Putamen (tissue), 1 donor: ENCODE data around the gene LIN7A.

ENCODE experiments used
- DNase-seq: peaks from one replicate; pipeline ENCODE4 v3.0.0-alpha.2; 2016; ENCODE audit warnings: low spot score

Gene LIN7A

DNA sequence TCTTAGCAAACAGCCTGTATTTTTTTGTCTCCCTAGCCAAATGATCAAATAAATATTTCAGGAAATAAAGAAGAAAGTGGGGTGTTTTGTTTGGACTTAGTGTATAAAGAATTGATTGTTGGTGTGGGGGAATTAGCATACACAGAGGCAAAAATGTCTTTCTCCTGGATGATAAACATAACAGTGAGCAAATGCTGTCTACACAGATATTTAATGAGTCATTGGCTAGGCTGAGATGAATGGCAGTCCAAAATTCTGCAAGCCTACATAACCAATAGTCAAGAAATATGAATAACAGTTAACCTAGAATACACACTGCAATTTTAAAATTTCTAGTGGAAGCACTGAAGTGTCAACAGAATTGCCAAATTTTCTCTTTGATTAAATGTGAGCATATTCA, 185.3 kb downstream of the LIN7A start:
- no peak for DNase-seq

GRCh38 chr12:80749456-80749855, 188.3 kb downstream of the LIN7A start:
- no peak for DNase-seq

DNA sequence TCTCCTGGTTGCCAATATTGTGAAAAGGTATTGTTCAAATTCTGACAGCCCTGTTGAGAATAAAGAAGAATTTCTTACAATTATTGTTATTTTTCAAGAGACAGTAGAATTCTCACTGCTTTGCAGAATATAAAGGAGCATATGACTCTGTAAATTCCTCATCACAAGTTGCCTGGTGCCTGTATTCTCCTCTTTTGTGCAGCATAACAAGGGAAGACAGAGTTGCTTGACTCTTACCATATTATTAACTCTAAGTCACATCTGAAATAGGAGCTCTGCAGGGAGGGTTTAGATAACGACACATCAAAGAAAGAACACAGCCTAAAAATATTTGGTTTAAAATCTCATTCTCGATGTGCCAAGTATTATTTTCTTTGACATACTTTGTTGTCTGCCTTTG, 189.9 kb downstream of the LIN7A start:
- no peak for DNase-seq

DNA sequence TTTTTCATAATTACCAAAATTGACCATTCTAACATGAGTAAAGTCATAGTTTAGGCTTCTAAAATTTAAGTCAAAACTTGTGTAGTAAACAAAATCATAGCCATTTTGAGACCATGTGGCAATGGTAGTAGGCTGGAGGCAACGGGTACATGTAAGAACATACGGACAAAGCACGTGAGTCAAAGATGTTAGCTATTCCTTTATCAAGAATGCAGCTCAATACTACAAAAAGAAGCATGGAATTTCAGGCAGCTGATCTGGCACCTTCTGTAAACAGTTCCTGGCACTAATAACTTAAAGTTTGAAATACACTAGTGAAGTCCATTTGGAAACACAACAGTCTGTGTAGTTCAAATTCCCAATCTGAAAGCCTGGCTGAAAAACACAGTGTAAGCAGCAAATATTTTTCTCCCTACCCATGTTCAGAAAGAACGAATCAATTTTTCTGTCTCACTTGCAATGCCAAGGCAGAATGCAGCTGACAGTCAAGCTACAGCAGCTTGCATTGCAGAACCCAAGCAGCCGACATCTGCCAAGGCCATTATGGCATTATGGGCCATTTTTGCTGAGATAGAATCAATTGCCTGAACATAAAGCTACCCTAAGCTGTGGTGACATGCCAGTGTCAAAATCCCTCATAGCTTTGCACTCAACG, 191.8 kb downstream of the LIN7A start:
- DNase-seq, result no peak
